Activated naive CD4-positive, alpha-beta T cell treated with anti-CD3 and anti-CD28 coated beads, Interleukin-2, amount 50 U/mL, for 16 hours (primary cell): ENCODE results near the gene SSBP2.

ENCODE experiments used
- DNase-seq: peaks from one replicate; pipeline ENCODE4 v3.0.0-alpha.2; 2020

The SSBP2 gene

GRCh38 chr5:81363093-81363871, 387.6 kb downstream of the SSBP2 start:
- DNase-seq = no peak
